Thyroid gland (tissue), 4 donors: ENCODE results near the gene RNF187. TPM values are rescaled to one million over a fixed set of nuclear protein-coding genes. Genes with fewer than 3 reads are reported as not detected.
A peak's percentile ranks its signal among the peaks of the same experiment; 100 is the strongest.

Experiments
- DNase-seq, 2 donors: peaks; one replicate each; pipeline ENCODE4 v3.0.0-alpha.2; 2019
- H3K27ac ChIP-seq, 3 donors: fragments of 200-600 bp; sonication (generic); 1 replicate in 2 of 3; 2 replicates in 1 of 3; pipeline ENCODE4 v1.5.1; 2016 to 2019; ENCODE audit warnings: mild to moderate bottlenecking in 1 of 3, moderate library complexity in 1 of 3
- H3K27me3 ChIP-seq: fragments of 200-600 bp; sonication (generic); one replicate; pipeline ENCODE4 v1.5.1; 2019
- H3K36me3 ChIP-seq, 2 donors: fragments of 200-600 bp; sonication (generic); one replicate each; pipeline ENCODE4 v1.5.1; 2016 to 2019
- H3K4me1 ChIP-seq, 2 donors: fragments of 200-600 bp; sonication (generic); one replicate each; pipeline ENCODE4 v1.5.1; 2017 to 2019
- H3K4me3 ChIP-seq, 3 donors: fragments of 200-600 bp; sonication (generic); replicated peaks in 1 of 3; 1 replicate in 2 of 3; 2 replicates in 1 of 3; pipeline ENCODE4 v1.5.1; 2016; ENCODE audit warnings: mild to moderate bottlenecking in 1 of 3
- H3K9me3 ChIP-seq: fragments of 200-600 bp; sonication (generic); one replicate; pipeline ENCODE4 v1.5.1; 2017
- POLR2A ChIP-seq, 2 donors: fragments of 450-650 bp; IDR thresholded peaks; one replicate each; pipeline ENCODE4 v1.6.1; 2017; ENCODE audit warnings: antibody characterized with exemption in 2 of 2, mild to moderate bottlenecking in 2 of 2, moderate library complexity in 1 of 2
- WGBS, 2 donors: methylation state at CpG; one replicate each; pipeline ENCODE4 v1.1.5; 2017; 5-methylcytosine and 5-hydroxymethylcytosine counted together
- intact Hi-C: fragments of 100-400 bp; cut with DNase I; formaldehyde crosslinking; loops from one replicate; pipeline ENCODE4 v1.15.1; 2023
- total RNA-seq, 4 donors: library from RNA; depleted of rRNA; stranded (reverse); fragments of >200 nt; gene quantifications; one replicate each; pipeline ENCODE4 v1.2.3, GENCODE V29; 2016
- TF ChIP-seq, protein P1 (sequence below), 6 experiments: fragments of 200-600 bp in 3 of 6; fragments of 450-650 bp in 3 of 6; sonication (generic) in 3 of 6; IDR thresholded peaks; one replicate each; pipeline ENCODE4 v1.5.1; 2016 to 2019; ENCODE audit warnings: antibody characterized with exemption in 6 of 6, mild to moderate bottlenecking in 2 of 6, inconsistent platforms in 1 of 6, moderate library complexity in 1 of 6

RNF187 gene
- 100 to 1,000 TPM in 2 of 4 donors, 10 to 100 TPM in 2; 34.8 to 204 (median 98.4) TPM for total RNA-seq

DNA sequence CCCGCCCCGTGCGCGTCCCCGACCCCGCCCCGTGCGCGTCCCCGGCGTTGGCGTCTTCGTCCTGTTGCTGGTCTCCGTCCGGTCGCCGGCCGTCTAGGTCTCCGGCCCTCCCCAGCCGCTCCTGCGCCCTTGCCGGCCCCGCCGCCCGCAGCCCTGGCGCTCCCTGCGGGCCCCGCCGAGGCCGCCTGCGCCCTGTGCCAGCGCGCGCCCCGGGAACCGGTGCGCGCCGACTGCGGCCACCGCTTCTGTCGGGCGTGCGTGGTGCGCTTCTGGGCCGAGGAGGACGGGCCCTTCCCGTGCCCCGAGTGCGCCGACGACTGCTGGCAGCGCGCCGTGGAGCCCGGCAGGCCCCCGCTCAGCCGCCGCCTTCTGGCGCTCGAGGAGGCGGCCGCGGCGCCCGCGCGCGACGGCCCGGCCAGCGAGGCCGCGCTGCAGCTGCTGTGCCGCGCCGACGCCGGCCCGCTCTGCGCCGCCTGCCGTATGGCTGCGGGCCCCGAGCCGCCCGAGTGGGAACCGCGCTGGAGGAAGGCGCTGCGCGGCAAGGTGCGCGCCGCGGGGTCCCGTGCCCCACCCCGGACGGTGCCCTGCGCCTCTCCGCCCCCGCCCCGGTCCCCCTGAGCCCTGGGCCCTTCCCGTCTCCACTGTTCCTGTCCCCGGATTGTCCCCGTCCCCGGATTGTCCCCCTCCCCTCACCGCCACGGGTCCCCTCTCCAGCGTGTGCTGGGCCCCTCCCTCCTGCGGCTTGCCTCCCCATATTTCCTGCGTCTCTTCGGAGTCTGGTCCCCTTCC lies at the start of gene RNF187:
RNF187 (plus strand) TSS at position 47 of the 789 bp plus-strand sequence.
- no peaks in the 10 kb centered on the region for H3K27me3 ChIP-seq
- TF ChIP-seq, protein P1, sequence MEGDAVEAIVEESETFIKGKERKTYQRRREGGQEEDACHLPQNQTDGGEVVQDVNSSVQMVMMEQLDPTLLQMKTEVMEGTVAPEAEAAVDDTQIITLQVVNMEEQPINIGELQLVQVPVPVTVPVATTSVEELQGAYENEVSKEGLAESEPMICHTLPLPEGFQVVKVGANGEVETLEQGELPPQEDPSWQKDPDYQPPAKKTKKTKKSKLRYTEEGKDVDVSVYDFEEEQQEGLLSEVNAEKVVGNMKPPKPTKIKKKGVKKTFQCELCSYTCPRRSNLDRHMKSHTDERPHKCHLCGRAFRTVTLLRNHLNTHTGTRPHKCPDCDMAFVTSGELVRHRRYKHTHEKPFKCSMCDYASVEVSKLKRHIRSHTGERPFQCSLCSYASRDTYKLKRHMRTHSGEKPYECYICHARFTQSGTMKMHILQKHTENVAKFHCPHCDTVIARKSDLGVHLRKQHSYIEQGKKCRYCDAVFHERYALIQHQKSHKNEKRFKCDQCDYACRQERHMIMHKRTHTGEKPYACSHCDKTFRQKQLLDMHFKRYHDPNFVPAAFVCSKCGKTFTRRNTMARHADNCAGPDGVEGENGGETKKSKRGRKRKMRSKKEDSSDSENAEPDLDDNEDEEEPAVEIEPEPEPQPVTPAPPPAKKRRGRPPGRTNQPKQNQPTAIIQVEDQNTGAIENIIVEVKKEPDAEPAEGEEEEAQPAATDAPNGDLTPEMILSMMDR (IDR thresholded peaks at IDR 0.05): peak in 1 of 6 experiments; percentile 4
- peak; percentile 26 to 72 for TF ChIP-seq POLR2A (IDR thresholded peaks at IDR 0.05)
- peaks cover 5% of the 10 kb centered on the region in 2 donors for H3K36me3 ChIP-seq
- H3K4me1 ChIP-seq: peaks cover 14 to 38% of the 10 kb centered on the region in 2 donors
- peak within 1 kb of the TSS; percentile 58 to 81 (median 75) for H3K4me3 ChIP-seq
- intact Hi-C loops: loop anchor here (5.0 to 10.0 kb wide), 2 partner anchors 80 to 113 kb away; partner anchors contain the start of gene TRIM11
- peak; percentile 87 to 89 for DNase-seq
- H3K27ac ChIP-seq: peak within 1 kb of the TSS; percentile 98 to 100 (median 99)
- no peaks in the 10 kb centered on the region for H3K9me3 ChIP-seq
- 0 to 3% methylated on average over 3 to 5 of the region's 113 CpGs for WGBS, 2 donors

- no peak for DNase-seq
- H3K27ac ChIP-seq: no peak overlapping the region
- WGBS, 2 donors: 92% methylated on average over 7 of the region's 7 CpGs
- intact Hi-C loops: no loop called here
- H3K27me3 ChIP-seq: no peaks in the 10 kb centered on the region
- H3K36me3 ChIP-seq: no peaks in the 10 kb centered on the region
- no peak overlapping the region for H3K4me3 ChIP-seq
- H3K9me3 ChIP-seq: no peaks in the 10 kb centered on the region
- no peak for TF ChIP-seq POLR2A (IDR thresholded peaks at IDR 0.05)
- TF ChIP-seq, protein P1 (IDR thresholded peaks at IDR 0.05): no peak
- no peaks in the 10 kb centered on the region for H3K4me1 ChIP-seq
Observed at GRCh38 chr1:228437424-228437962, 49.7 kb upstream of the RNF187 start.

DNA sequence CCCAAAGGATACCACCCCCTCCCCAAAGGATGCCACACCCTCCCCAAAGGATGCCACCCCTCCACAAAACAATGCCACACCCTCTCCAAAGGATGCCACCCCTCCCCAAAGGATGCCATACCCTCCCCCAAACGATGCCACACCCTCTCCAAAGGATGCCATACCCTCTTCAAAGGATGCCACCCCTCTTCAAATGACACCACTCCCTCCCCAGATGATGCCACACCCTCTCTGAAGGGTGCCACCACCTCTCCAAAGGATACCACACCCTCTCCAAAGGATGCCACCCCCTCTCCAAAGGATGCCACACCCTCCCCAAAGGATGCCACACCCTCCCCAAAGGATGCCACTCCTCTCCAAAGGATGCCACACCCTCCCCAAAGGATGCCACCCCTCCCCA lies 48.9 kb upstream of the RNF187 start:
- no peak overlapping the region for H3K4me3 ChIP-seq
- no peak overlapping the region for H3K27ac ChIP-seq
- WGBS, 2 donors: 60 to 62% methylated on average over 1 of the region's 1 CpG
- TF ChIP-seq POLR2A (IDR thresholded peaks at IDR 0.05): no peak
- TF ChIP-seq, protein P1 (IDR thresholded peaks at IDR 0.05): no peak
- no peaks in the 10 kb centered on the region for H3K9me3 ChIP-seq
- intact Hi-C loops: no loop called here
- no peak for DNase-seq
- H3K36me3 ChIP-seq: no peaks in the 10 kb centered on the region
- H3K27me3 ChIP-seq: no peaks in the 10 kb centered on the region
- H3K4me1 ChIP-seq: no peaks in the 10 kb centered on the region

GRCh38 chr1:228440761-228441500 lies 46.3 kb upstream of the RNF187 start:
- DNase-seq: no peak
- H3K27me3 ChIP-seq: peaks cover 9% of the 10 kb centered on the region
- intact Hi-C loops: no loop called here
- H3K36me3 ChIP-seq: no peaks in the 10 kb centered on the region
- H3K4me3 ChIP-seq: no peak overlapping the region
- H3K4me1 ChIP-seq: peaks cover 7 to 9% of the 10 kb centered on the region in 2 donors
- no peak overlapping the region for H3K27ac ChIP-seq
- 91 to 94% methylated on average over 9 of the region's 9 CpGs for WGBS, 2 donors
- H3K9me3 ChIP-seq: no peaks in the 10 kb centered on the region
- no peak for TF ChIP-seq POLR2A (IDR thresholded peaks at IDR 0.05)
- TF ChIP-seq, protein P1 (IDR thresholded peaks at IDR 0.05): no peak
